ENCODE measurements around the gene GLUD2. TPM values are rescaled to one million over a fixed set of nuclear protein-coding genes. Genes with fewer than 3 reads are reported as not detected.
"Not testable (repeated sequence)": the region's sequence is repeated elsewhere in the genome, so short reads cannot be mapped to it uniquely, and the experiment has no call there.

The GLUD2 gene
- 7.5 and 8.9 TPM in 2 replicates for total RNA-seq (ENCODE audit: low replicate concordance)

GRCh38 chrX:121047441-121048419, at the start of gene GLUD2:
GLUD2 (plus strand) TSS chrX:121047610; CDS start chrX:121047685, 75 bp downstream.
- H3K4me3 ChIP-seq = peak within 1 kb of the TSS; percentile 40
- H3K27me3 Mint-ChIP-seq (ENCODE audit: insufficient read depth, low read depth); H3K9ac ChIP-seq; H3K79me2 ChIP-seq (ENCODE audit: low read depth); H3K36me3 ChIP-seq; H3F3A ChIP-seq (ENCODE audit: low read depth); H3K4me1 ChIP-seq; H4K20me1 ChIP-seq (ENCODE audit: low read depth); H3K27ac ChIP-seq; H3K27ac Mint-ChIP-seq; H3K9me3 ChIP-seq (ENCODE audit: low read depth); H3K36me3 Mint-ChIP-seq; H3K4me1 Mint-ChIP-seq: not testable (repeated sequence)
- TF ChIP-seq, protein P1, sequence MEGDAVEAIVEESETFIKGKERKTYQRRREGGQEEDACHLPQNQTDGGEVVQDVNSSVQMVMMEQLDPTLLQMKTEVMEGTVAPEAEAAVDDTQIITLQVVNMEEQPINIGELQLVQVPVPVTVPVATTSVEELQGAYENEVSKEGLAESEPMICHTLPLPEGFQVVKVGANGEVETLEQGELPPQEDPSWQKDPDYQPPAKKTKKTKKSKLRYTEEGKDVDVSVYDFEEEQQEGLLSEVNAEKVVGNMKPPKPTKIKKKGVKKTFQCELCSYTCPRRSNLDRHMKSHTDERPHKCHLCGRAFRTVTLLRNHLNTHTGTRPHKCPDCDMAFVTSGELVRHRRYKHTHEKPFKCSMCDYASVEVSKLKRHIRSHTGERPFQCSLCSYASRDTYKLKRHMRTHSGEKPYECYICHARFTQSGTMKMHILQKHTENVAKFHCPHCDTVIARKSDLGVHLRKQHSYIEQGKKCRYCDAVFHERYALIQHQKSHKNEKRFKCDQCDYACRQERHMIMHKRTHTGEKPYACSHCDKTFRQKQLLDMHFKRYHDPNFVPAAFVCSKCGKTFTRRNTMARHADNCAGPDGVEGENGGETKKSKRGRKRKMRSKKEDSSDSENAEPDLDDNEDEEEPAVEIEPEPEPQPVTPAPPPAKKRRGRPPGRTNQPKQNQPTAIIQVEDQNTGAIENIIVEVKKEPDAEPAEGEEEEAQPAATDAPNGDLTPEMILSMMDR (IDR thresholded peaks at IDR 0.05) = peak; percentile 50
- H3K27me3 ChIP-seq = peaks cover 28% of the 10 kb centered on the region
- peak; percentile 72 for DNase-seq (ENCODE audit: low spot score)
- H3K9me3 Mint-ChIP-seq = peaks cover 14% of the 10 kb centered on the region
- H3K4me3 Mint-ChIP-seq = peak within 1 kb of the TSS; percentile 60
- H2AFZ ChIP-seq (replicated peaks) = peak within 1 kb of the TSS; percentile 34
- peak within 1 kb of the TSS; percentile 57 for H3K4me2 ChIP-seq

GRCh38 chrX:120999413-120999812, 48.0 kb upstream of the GLUD2 start:
- Mint-ChIP-seq H3K36me3 (no peaks in the 10 kb centered on the region), H3K4me3 (no peak overlapping the region), H3K4me1 (no peaks in the 10 kb centered on the region), H3K9me3 (peaks cover 2% of the 10 kb centered on the region), H3K27me3 (ENCODE audit: insufficient read depth, low read depth) (no peaks in the 10 kb centered on the region), H3K27ac (no peak overlapping the region)
- Histone ChIP-seq H3K27me3 (no peaks in the 10 kb centered on the region), H3K79me2 (ENCODE audit: low read depth) (no peaks in the 10 kb centered on the region), H3K27ac (no peak overlapping the region), H3K9ac (no peak overlapping the region), H3K36me3 (no peaks in the 10 kb centered on the region), H3K4me2 (no peak overlapping the region), H3F3A (ENCODE audit: low read depth) (no peaks in the 10 kb centered on the region), H3K9me3 (ENCODE audit: low read depth) (no peaks in the 10 kb centered on the region), H2AFZ (replicated peaks) (peak overlapping the region; percentile 59), H4K20me1 (ENCODE audit: low read depth) (no peaks in the 10 kb centered on the region), H3K4me3 (no peak overlapping the region), H3K4me1 (no peaks in the 10 kb centered on the region)
- TF ChIP-seq EZH2phosphoT487 (IDR thresholded peaks at IDR 0.05) (no peak), EZH2 (IDR thresholded peaks at IDR 0.05) (no peak)
- TF ChIP-seq, protein P1 (IDR thresholded peaks at IDR 0.05) = no peak
- DNase-seq (ENCODE audit: low spot score) = no peak

DNA sequence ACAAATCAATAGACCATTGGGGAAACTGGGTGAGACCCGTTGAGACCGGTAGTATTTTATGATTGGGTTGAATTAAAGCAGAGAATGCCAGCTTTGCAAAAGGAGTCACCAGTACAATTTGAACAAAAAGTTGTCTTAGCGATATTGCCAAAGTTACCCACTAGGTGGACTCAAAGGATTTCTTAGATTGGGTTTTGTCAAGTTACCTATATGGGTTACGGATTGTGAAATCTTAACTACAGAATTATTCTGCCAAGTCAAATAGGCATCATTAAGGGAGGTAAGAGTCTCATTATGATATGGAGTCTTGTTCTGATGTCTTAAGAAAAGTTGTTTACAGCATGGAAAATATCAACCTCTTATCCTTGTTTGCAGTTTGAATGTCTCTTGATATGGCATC, 46.8 kb upstream of the GLUD2 start:
- Histone ChIP-seq H3K27ac (no peak overlapping the region), H3K9ac (no peak overlapping the region), H3K4me1 (no peaks in the 10 kb centered on the region), H3K4me3 (no peak overlapping the region), H3K27me3 (no peaks in the 10 kb centered on the region), H3K79me2 (ENCODE audit: low read depth) (no peaks in the 10 kb centered on the region), H3K4me2 (no peak overlapping the region), H3K36me3 (no peaks in the 10 kb centered on the region), H2AFZ (replicated peaks) (no peak overlapping the region), H4K20me1 (ENCODE audit: low read depth) (no peaks in the 10 kb centered on the region), H3F3A (ENCODE audit: low read depth) (no peaks in the 10 kb centered on the region), H3K9me3 (ENCODE audit: low read depth) (no peaks in the 10 kb centered on the region)
- TF ChIP-seq EZH2 (IDR thresholded peaks at IDR 0.05) = no peak
- TF ChIP-seq, protein P1 (IDR thresholded peaks at IDR 0.05) = peak; percentile 41
- H3K27me3 Mint-ChIP-seq (ENCODE audit: insufficient read depth, low read depth) = no peaks in the 10 kb centered on the region
- H3K36me3 Mint-ChIP-seq = no peaks in the 10 kb centered on the region
- no peak overlapping the region for H3K27ac Mint-ChIP-seq
- H3K4me1 Mint-ChIP-seq = no peaks in the 10 kb centered on the region
- H3K4me3 Mint-ChIP-seq = no peak overlapping the region
- DNase-seq (ENCODE audit: low spot score) = peak; percentile 13
- peaks cover 2% of the 10 kb centered on the region for H3K9me3 Mint-ChIP-seq
